Measurements from ENCODE around the gene APOM.

APOM gene

DNA sequence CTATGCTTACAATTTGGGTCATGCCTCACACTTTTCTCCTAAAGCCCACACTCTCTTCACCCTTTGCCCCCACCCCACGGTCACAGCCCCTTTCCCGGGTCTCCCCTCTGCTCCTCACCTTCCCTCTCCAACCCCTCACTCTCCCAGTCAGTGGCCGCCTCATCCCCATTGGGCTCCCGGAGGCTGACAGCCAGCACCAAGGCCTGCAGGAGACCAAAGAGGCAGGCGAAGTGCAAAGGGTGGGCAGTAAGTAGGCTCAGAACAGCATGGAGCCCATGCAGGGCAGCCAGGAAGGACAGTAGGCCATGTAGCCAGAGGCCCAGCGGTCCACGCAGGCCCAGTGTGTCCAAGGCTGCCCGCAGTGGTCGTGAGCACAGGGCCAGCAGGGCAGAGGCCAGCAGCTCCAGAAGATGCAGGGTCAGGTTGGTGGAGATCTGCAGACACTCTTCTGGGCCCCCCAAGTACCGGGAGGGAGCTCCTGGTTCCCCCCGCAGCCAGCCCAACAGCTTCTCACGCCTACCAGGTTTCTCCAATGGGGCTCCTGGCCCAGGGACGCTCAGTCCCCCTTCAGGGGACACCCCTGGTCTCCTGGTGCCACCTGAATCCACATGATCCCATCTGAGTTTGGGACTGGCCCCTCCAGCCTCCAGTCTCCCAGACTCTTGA, 3.4 kb downstream of the APOM start:
- peaks cover 55 to 87% of the 10 kb centered on the region in 2 donors for H3K4me1 Mint-ChIP-seq
- peaks cover 53 to 68% of the 10 kb centered on the region in 2 donors for H3K36me3 Mint-ChIP-seq
- no peak for DNase-seq
- H3K27ac Mint-ChIP-seq, result peak overlapping the region; percentile 96
- no peaks in the 10 kb centered on the region for H3K27me3 Mint-ChIP-seq
- peak overlapping the region; percentile 95 to 97 for H3K4me3 Mint-ChIP-seq
- no peaks in the 10 kb centered on the region for H3K9me3 Mint-ChIP-seq
- ATAC-seq (replicated peaks), result no peak

DNA sequence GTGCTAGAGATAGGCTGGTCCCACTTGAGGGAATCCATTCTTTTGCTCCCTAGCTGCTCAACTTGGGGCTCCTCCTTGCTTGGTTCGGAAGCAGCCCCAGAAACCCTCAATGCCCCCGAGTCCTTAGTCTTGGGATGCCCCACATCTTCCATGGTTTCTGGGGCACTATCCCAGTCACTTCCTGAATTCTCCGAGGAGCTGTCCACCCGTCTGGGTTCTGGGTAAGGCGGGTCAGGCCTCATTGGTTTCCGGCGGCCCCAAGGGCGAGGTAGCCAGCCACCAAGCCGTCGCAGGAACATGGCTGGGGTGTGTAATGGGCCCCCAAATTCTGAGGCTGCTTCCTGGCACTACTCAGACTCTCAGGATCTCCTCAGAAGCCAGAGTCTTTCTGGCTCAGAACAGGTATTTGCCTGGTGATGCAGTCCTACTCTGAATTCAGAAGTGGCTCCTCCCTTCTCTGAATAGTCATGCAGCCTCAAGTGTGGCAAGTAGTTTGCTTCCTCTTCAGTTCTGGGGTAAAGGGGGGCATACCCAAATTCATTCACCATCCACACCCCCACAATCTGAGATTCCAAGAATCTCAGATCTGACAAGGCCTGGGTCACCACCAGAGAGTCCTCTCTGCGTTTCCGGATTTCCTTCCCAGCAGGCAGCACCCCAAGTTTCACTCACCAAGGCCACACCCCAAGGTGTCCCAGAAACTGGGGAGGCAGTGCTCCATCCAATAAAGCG, 4.1 kb downstream of the APOM start:
- Mint-ChIP-seq H3K36me3 (peaks cover 59 to 75% of the 10 kb centered on the region in 2 donors), H3K4me3 (peak overlapping the region; percentile 95 to 97), H3K27ac (peak overlapping the region; percentile 96), H3K27me3 (no peaks in the 10 kb centered on the region), H3K9me3 (no peaks in the 10 kb centered on the region), H3K4me1 (peaks cover 60 to 94% of the 10 kb centered on the region in 2 donors)
- DNase-seq (peak; percentile 22), ATAC-seq (replicated peaks) (peak; percentile 58 to 59)

DNA sequence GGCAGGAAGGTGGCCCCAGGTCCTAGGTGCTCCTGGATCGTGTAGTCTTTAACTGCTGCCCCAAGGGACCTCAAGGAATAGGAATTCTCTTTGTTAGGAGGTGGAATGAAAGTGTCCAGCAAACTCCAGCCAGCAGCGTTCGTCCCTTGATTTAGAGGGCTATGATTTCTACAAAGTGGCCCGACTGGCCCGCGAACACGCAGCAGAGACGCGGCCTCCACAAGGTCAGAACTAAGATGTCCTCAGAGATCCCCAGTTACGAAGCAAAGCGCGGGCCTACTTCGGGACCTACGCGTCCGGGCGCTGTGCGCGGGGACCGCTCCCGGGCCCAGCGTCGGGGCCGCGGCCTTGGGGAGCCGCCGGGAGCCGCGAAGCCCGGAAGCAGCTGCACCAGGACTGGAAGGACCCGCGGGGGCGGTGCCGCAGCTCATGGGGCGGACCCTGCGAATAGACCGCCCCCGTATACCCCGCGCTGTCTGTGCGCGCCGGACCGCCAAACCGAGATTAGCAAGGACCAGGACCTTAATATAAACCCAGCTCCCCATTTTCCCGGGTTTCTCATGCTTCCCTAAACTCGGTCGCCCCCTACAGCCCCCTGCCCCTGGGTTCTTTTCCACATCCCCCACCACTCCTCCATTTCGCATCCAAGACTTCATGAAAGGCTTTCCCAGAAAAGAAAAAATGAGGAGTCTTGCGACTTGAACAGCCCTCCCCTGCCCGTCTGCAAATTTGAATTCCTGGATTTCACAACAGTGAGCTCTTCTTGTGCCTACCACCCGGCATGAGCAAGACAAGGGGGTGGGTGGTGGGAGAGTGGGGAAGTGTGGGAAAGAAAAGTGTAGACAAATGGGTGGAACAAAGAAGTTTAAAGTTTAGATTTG, 4.9 kb downstream of the APOM start, which contains the start of gene C6orf47:
C6orf47 (minus strand) TSS at position 398 of the 881 bp plus-strand sequence. CDS start 831 bp downstream, outside the sequence.
- DNase-seq (peak; percentile 68), ATAC-seq (replicated peaks) (peak; percentile 64 to 73)
- Mint-ChIP-seq H3K27ac (peak within 1 kb of the TSS; percentile 96), H3K36me3 (peaks cover 56 to 73% of the 10 kb centered on the region in 2 donors), H3K27me3 (no peaks in the 10 kb centered on the region), H3K4me3 (peak within 1 kb of the TSS; percentile 95 to 97), H3K4me1 (peaks cover 57 to 87% of the 10 kb centered on the region in 2 donors), H3K9me3 (no peaks in the 10 kb centered on the region)

DNA sequence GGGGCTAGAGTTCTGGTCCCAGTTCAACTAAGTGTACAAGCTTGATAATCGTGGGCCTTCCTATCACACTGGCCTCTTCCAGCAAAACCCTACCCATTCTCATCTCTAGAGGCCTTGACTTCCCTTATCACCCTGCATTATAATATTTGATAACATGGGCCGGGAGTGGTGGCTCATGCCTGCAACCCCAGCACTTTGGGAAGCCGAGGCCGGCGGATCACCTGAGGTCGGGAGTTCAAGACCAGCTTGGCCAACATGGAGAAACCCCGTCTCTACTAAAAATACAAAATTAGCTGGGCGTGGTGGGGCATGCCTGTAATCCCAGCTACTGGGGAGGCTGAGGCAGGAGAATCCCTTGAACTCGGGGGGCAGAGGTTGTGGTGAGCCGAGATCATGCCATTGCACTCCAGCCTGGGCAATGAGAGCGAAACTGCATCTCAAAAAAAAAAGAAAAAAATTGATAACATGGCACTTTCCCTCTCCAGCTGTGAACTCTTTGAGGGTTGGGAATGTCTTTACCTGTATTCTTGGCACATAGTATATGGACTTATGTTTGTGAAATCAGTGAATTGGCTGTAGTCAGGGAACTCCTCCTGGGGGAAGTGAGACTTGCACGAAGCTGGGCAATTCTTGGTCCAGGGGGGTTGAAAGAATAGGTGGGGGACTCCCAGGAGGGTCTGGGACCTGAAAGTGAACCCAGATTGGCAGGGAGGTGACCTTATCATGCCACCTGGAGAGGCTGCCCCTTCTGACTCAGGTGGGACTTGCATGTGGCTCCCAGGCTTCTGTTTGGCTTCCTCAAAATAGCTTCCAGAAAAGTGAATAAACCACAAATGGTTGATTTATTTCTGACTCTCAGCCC, 5.8 kb downstream of the APOM start:
- H3K36me3 Mint-ChIP-seq, result peaks cover 54 to 72% of the 10 kb centered on the region in 2 donors
- H3K27me3 Mint-ChIP-seq, result no peaks in the 10 kb centered on the region
- peak; percentile 28 for DNase-seq

DNA sequence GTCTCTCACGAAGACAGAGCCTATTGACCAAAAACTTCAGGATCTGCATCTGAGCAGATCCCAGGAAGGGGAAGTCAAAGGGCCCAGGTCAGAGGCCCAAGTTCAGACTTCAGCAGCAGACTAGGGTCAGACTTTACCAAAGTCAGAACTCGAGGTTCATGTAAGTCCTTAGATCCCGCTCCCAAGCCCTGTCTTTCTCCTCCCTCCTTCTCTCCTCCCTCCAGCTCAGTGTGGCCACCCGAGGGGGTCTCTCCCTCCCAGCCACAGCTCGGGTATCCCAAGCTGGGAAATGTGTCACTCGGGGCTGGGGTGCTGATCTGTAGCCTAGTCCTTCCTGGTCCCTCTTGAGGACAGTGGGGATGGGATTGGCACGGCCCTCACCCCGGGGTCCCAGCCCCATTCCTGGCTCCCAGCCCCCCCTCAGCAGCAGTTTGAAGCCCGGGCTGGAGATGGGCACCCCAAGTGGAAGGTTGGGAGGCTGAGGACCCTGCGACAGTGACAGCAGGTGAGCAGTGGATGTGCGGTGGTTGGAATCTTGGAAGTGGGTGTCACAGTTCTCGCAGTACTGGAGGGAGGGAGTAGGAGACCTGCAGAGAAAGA, 6.5 kb downstream of the APOM start:
- H3K27ac Mint-ChIP-seq, result peak overlapping the region; percentile 63
- peaks cover 54 to 74% of the 10 kb centered on the region in 2 donors for H3K36me3 Mint-ChIP-seq
- ATAC-seq (replicated peaks) (no peak), DNase-seq (no peak)
- no peaks in the 10 kb centered on the region for H3K9me3 Mint-ChIP-seq
- peak overlapping the region; percentile 72 to 97 for H3K4me3 Mint-ChIP-seq
- H3K4me1 Mint-ChIP-seq, result peaks cover 60 to 85% of the 10 kb centered on the region in 2 donors
- no peaks in the 10 kb centered on the region for H3K27me3 Mint-ChIP-seq

More for the DNA sequence above, 5.8 kb downstream of the APOM start:
- Mint-ChIP-seq H3K27ac (peak overlapping the region; percentile 92), H3K4me3 (peak overlapping the region; percentile 95 to 97), H3K9me3 (no peaks in the 10 kb centered on the region), H3K4me1 (peaks cover 59 to 85% of the 10 kb centered on the region in 2 donors)
- no peak for ATAC-seq (replicated peaks)

DNA sequence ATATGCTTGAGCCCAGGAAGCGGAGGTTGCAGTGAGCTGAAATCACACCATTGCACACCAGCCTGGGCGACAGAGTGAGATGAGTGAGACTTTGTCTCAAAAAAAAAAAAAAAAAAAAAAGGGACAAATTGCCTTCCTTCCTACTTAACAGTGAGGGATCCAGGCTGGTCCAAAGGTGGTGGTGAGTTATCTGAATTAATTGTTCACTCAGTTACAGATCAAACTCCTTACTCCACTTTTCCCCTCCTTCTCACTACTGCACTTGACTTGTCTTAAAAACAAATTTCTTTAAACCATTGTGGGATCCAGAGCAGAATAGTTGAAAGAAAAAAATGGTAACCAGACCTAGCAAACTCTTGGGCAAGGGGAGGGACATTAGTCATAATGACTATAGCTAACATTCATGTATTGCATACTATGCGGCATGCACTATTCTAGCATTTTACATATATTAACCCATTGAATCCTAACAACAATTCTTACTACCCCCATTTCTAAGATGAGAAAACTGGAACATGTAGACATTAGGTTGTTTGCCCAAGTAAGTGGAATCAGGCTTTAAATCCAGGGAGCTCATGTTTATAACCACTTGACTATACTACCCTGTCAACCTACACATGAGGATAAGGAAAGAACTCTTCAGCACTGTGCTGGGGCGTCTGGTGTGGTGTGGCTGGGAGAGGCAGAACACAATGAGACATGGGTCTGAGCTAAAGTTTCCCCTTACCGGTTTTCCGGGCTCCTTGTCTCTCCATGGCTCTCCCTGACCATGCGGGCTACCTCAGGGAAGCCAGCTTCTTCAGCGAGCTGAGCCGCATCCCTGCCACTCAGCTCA, 7.6 kb downstream of the APOM start:
- Mint-ChIP-seq H3K4me1 (peaks cover 55 to 85% of the 10 kb centered on the region in 2 donors), H3K27ac (peak overlapping the region; percentile 99), H3K36me3 (peaks cover 55 to 73% of the 10 kb centered on the region in 2 donors), H3K9me3 (no peaks in the 10 kb centered on the region), H3K27me3 (no peaks in the 10 kb centered on the region), H3K4me3 (peak overlapping the region; percentile 98)
- DNase-seq (no peak), ATAC-seq (replicated peaks) (no peak)

DNA sequence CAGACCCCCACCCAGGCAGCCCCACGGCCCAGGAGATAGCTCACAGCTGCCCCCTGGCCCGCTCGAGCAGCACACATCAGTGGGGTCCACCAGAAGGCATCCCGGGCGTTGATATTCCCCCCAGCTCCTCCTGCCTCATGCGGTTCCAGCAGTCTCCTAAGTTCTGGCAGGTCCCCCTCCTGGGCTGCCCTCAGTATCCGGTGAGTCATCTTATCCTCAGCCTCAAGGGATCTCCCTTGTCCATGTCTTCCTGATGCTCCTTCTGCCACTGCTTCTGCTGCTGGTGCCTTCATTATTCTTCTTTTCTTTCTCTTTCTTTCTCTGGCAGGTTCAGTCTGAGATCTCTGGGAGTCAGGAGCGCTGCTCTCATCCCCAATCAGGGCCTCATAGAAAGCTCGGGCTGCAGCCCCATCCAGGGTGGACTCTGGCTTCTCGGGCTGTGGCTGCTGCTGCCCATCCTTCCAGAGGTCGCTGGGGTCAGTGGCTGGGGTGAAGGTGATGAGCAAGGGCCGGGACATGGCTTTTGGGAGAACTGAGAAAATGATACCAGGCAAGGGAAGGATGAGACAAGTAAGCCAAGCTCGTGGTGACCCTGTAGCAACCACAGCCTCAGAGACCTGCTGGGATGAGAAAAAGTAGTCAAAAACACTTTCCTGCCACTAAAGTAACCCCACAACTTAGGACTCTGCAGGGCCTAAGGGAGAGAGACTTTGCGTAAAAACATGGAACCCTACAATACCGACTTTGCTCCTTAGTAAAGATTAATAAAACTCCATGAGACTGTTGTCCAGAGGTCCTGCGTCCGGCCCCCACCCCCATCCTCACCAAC, 8.5 kb downstream of the APOM start:
- H3K27ac Mint-ChIP-seq, result peak overlapping the region; percentile 99
- H3K36me3 Mint-ChIP-seq, result peaks cover 53 to 73% of the 10 kb centered on the region in 2 donors
- H3K9me3 Mint-ChIP-seq, result no peaks in the 10 kb centered on the region
- DNase-seq (no peak), ATAC-seq (replicated peaks) (no peak)
- peaks cover 53 to 85% of the 10 kb centered on the region in 2 donors for H3K4me1 Mint-ChIP-seq
- no peaks in the 10 kb centered on the region for H3K27me3 Mint-ChIP-seq
- peak overlapping the region; percentile 98 for H3K4me3 Mint-ChIP-seq

DNA sequence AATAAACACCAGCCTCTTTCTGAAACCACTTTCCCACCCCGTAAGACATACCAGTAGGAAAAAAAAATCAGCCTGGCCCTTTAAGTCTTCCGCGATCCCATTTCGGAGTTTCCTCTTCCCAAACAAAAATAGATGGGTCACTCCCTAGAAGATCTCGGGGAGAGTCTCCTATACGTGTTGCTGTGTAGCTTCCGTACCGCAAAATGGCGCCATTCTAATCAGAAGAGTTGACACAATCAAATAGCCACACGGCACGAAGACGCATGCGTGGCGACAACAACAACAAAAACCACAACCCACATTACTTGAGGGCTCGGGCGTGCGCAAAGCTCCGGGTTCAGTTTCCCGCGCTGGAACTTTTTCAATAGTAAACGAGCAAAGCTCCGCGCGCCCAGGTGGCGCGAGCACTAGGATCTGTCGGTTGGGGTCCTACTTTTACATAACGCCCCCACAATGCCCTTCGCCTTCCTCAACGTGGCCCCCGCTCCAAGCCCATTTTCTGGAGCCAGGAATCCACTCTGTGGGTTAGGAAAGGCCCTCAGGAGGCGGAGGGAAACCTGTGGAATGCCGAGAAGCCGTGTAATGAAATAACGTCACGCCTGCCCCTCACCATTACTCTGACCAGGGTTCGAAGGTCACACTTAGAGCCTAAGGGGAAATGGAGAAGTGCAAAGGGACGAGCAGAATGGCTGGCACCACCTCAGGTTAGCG, 9.3 kb downstream of the APOM start, which contains the start of gene GPANK1:
GPANK1 (minus strand) TSS at position 208 of the 711 bp plus-strand sequence. CDS start 519 bp downstream, outside the sequence.
- H3K4me3 Mint-ChIP-seq, result peak within 1 kb of the TSS; percentile 98
- H3K4me1 Mint-ChIP-seq, result peaks cover 45 to 79% of the 10 kb centered on the region in 2 donors
- DNase-seq (peak; percentile 79), ATAC-seq (replicated peaks) (peak; percentile 45 to 47)
- peaks cover 49 to 73% of the 10 kb centered on the region in 2 donors for H3K36me3 Mint-ChIP-seq
- peak within 1 kb of the TSS; percentile 99 for H3K27ac Mint-ChIP-seq
- no peaks in the 10 kb centered on the region for H3K27me3 Mint-ChIP-seq
- H3K9me3 Mint-ChIP-seq, result no peaks in the 10 kb centered on the region

DNA sequence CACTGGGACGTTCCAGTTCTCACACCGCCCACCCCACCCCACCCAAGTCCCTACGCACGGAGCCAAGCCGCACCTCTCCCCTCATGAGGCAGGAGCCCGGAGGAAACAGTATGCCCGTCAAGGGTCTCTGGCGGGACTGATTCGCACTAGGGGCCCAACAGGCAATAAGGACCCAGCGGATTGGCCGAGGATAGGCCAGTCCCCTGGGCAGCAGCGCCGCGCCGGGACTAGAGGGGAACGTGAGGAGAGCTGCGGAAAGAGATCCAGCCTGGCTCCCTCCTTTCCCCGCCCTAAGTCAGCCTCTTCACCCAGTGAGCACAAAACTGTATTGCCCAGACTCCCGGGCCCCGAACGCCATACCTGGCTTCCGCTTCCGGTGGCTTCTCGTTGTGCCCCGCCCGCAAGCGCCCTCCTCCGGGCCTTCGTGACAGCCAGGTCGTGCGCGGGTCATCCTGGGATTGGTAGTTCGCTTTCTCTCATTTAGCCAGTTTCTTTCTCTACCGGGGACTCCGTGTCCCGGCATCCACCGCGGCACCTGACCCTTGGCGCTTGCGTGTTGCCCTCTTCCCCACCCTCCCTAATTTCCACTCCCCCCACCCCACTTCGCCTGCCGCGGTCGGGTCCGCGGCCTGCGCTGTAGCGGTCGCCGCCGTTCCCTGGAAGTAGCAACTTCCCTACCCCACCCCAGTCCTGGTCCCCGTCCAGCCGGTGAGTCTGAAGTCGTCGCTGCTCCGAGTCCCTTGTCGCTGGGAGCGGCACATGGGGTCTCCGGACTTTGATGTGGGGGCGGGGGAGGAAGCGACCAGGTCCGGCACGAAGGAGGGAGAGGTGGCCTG, 10.0 kb downstream of the APOM start, which contains the start of gene CSNK2B:
CSNK2B (plus strand) TSS at position 580 of the 836 bp plus-strand sequence. CDS start 752 bp downstream, outside the sequence.
- peak within 1 kb of the TSS; percentile 98 for H3K4me3 Mint-ChIP-seq
- peaks cover 54 to 75% of the 10 kb centered on the region in 2 donors for H3K36me3 Mint-ChIP-seq
- peak within 1 kb of the TSS; percentile 99 for H3K27ac Mint-ChIP-seq
- peaks cover 45 to 77% of the 10 kb centered on the region in 2 donors for H3K4me1 Mint-ChIP-seq
- H3K9me3 Mint-ChIP-seq, result no peaks in the 10 kb centered on the region
- DNase-seq (peak; percentile 98), ATAC-seq (replicated peaks) (peak; percentile 81 to 83)
- H3K27me3 Mint-ChIP-seq, result no peaks in the 10 kb centered on the region

DNA sequence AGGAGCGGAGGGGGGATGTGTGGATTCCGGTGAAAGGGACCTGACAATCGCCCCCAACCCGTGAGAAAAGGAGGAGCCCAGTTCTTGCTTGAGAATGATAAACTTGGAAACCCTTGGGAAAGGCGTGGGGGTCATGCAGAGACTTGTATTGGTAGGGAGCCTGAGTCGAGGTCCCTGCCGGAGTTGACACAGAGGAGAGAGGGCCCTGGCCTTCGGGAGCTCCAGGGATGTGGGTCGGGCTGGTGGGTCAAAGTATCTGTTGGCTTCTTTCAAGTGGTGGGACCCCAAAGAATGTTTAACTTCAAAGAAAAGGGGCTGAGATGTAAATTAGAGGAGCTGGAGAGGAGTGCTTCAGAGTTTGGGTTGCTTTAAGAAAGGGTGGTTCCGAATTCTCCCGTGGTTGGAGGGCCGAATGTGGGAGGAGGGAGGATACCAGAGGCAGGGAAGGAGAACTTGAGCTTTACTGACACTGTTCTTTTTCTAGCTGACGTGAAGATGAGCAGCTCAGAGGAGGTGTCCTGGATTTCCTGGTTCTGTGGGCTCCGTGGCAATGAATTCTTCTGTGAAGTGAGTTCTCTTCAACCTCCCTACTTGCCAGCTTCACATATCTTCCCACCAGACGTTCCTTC, 10.8 kb downstream of the APOM start:
- H3K36me3 Mint-ChIP-seq, result peaks cover 56 to 76% of the 10 kb centered on the region in 2 donors
- H3K4me3 Mint-ChIP-seq, result peak overlapping the region; percentile 98
- peaks cover 39 to 70% of the 10 kb centered on the region in 2 donors for H3K4me1 Mint-ChIP-seq
- no peaks in the 10 kb centered on the region for H3K9me3 Mint-ChIP-seq
- H3K27ac Mint-ChIP-seq, result peak overlapping the region; percentile 99
- ATAC-seq (replicated peaks), result no peak
- DNase-seq, result no peak
- H3K27me3 Mint-ChIP-seq, result no peaks in the 10 kb centered on the region
